ENCODE data around the gene SMAD7. TPM values are rescaled to one million over a fixed set of nuclear protein-coding genes. Genes with fewer than 3 reads are reported as not detected.

The SMAD7 gene
- total RNA-seq, 1 donor from 2014 or later: 76.5 TPM

DNA sequence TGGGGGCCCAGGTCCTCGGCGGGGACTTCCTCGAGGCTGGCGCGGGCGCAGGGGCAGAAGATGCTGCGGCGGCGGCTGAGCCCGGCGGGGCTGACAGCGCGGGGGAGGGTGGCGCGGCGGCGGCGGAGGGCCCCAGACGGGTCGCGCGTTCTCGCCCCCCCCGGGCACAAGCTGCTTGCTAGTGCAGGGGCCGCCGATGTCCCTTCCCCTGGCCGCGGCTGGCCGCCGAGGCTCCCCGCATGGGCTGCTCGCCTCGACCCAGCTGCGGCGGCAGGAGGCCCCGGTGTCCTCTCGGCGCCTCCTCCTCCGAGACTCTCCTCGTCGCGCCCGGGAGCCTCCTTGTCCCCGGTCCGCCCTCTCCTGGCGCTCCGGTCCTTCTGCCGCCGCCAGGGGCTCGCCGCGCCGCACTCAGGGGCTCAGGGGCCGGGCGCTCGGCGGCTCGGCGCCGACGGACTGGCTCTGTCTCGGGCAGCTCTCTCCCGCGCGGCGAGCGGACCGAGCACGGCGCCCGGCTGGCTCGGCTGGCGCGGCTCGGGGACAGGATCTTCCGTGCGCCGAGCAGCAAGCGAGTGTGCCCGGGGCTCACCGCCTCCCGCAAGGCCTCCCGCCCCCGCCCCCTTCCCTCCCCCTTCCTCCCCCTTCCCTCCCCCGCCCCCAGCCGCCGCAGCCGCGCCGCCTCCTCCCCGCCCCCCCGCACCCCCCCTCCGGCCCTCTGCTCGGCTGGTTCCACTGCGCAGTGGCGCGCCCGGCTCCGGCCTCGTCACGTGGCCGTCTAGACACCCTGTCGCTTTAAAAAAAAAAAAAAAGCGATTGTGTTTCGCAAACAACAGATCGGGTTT lies 902 bp upstream of the SMAD7 start:
- H3K4me1 ChIP-seq: peaks cover 15 to 37% of the 10 kb centered on the region in 2 donors

GRCh38 chr18:48949606-48950535 lies 894 bp downstream of the SMAD7 start:
- intact Hi-C loops (cut with DNase I): loop anchor here (2.0 to 10.0 kb wide), 5 partner anchors 92 to 865 kb away; partner anchors contain the start of gene ACAA2
- H3K4me3 ChIP-seq: peak overlapping the region; percentile 88 to 94
- no peaks in the 10 kb centered on the region for H3K9me3 ChIP-seq
- no peaks in the 10 kb centered on the region for H3K27me3 ChIP-seq
- no peak for TF ChIP-seq CTCF (IDR thresholded peaks at IDR 0.05)
- DNase-seq (ENCODE audit: low spot score in 2 of 2): no peak
- H3K27ac ChIP-seq: peak overlapping the region; percentile 97 to 99
- peaks cover 9 to 30% of the 10 kb centered on the region in 2 donors for H3K4me1 ChIP-seq
- H3K36me3 ChIP-seq: peaks cover 3 to 16% of the 10 kb centered on the region in 2 donors

More for the DNA sequence above, 902 bp upstream of the SMAD7 start:
- Histone ChIP-seq H3K4me3 (peak overlapping the region; percentile 88 to 94), H3K27ac (peak overlapping the region; percentile 97 to 99), H3K36me3 (peaks cover 3 to 16% of the 10 kb centered on the region in 2 donors), H3K27me3 (no peaks in the 10 kb centered on the region), H3K9me3 (no peaks in the 10 kb centered on the region)
- DNase-seq (ENCODE audit: low spot score in 2 of 2): peak in 1 of 2 donors; percentile 93
- TF ChIP-seq CTCF (IDR thresholded peaks at IDR 0.05): peak; percentile 13 to 55 (median 21)
- intact Hi-C loops (cut with DNase I): loop anchor here (2.0 to 10.0 kb wide), 4 partner anchors 91 to 863 kb away; partner anchors contain the start of gene ACAA2

DNA sequence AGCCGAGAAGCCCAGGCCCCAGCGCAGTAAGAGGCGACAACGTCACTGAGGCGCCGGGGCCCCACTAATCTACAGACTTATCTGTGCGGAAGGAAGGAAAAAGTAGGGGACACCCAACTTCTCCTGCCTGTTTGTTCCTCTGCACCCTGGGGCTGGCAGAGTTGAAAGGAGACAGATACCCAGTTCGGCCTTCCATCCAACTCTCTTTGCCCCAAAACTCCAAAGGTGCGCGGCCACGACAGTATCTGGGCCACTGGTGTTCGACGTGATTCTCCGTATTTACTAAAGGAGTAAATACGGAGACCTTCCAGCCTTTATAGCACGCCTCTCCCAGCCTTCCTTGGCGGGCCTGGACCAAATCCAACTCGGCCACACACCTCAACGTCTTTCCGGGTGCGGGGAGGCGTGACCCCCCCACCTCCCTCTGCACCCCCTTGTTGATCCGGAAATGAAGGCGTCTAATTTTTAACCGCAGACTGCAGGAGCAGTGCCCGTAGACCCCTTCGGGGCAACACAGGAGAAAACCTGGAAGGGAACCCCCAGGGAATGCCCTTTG lies 1.6 kb downstream of the SMAD7 start:
- Histone ChIP-seq H3K4me3 (peak overlapping the region; percentile 88 to 94), H3K4me1 (peaks cover 9 to 28% of the 10 kb centered on the region in 2 donors), H3K9me3 (no peaks in the 10 kb centered on the region), H3K36me3 (peaks cover 3 to 19% of the 10 kb centered on the region in 2 donors), H3K27me3 (no peaks in the 10 kb centered on the region), H3K27ac (peak overlapping the region; percentile 97 to 99)
- DNase-seq (ENCODE audit: low spot score in 2 of 2): no peak
- intact Hi-C loops (cut with DNase I): loop anchor here (5.0 kb wide), 1 partner anchor 228 kb away; no protein-coding TSS in a partner anchor
- no peak for TF ChIP-seq CTCF (IDR thresholded peaks at IDR 0.05)

- no peak for TF ChIP-seq CTCF (IDR thresholded peaks at IDR 0.05)
- H3K27me3 ChIP-seq: no peaks in the 10 kb centered on the region
- H3K27ac ChIP-seq: peak overlapping the region; percentile 97 to 99
- peaks cover 9 to 30% of the 10 kb centered on the region in 2 donors for H3K4me1 ChIP-seq
- DNase-seq (ENCODE audit: low spot score in 2 of 2): no peak
- peak overlapping the region; percentile 88 to 94 for H3K4me3 ChIP-seq
- intact Hi-C loops (cut with DNase I): loop anchor here (5.0 kb wide), 1 partner anchor 229 kb away; no protein-coding TSS in a partner anchor
- peaks cover 3 to 20% of the 10 kb centered on the region in 2 donors for H3K36me3 ChIP-seq
- no peaks in the 10 kb centered on the region for H3K9me3 ChIP-seq
Observed at GRCh38 chr18:48948112-48949049, 2.4 kb downstream of the SMAD7 start.

Measured in ascending aorta (tissue), 2 donors.